WTC11 (cell line): ENCODE data around the gene LMF1. TPM values are rescaled to one million over a fixed set of nuclear protein-coding genes. Genes with fewer than 3 reads are reported as not detected.

Experiments used
- ATAC-seq: fragments of 200-7000 bp; cut with Tn5 transposase; 2 replicates; pipeline ENCODE4 v1.10.0; 2021; ENCODE audit warnings: mild to moderate bottlenecking, moderate library complexity
- CTCF ChIA-PET: fragments of 300-600 bp; sonication (Branson Sonifier 250); formaldehyde crosslinking; loops from one replicate; lab custom pipeline; 2021; ENCODE audit warnings: antibody characterized with exemption; lab: Charles Lee
- POLR2A ChIA-PET: fragments of 350-600 bp; sonication (Branson Sonifier 250); formaldehyde crosslinking; loops from one replicate; lab custom pipeline; 2021; ENCODE audit warnings: antibody characterized with exemption; lab: Charles Lee
- DNase-seq: peaks from one replicate; pipeline ENCODE4 v3.0.0; 2021; ENCODE audit warnings: low spot score
- H3K27ac Mint-ChIP-seq: 2 replicates; pipeline ENCODE4 v1.8.0; 2021; ENCODE audit warnings: mixed read lengths
- H3K27me3 Mint-ChIP-seq: 2 replicates; pipeline ENCODE4 v1.8.0; 2021; ENCODE audit warnings: low read depth, mild to moderate bottlenecking, moderate library complexity, mixed read lengths
- H3K36me3 Mint-ChIP-seq: 2 replicates; pipeline ENCODE4 v1.8.0; 2021; ENCODE audit warnings: mixed read lengths
- H3K4me1 Mint-ChIP-seq: 2 replicates; pipeline ENCODE4 v1.8.0; 2022; ENCODE audit warnings: mixed read lengths
- H3K4me3 Mint-ChIP-seq: 2 replicates; pipeline ENCODE4 v1.8.0; 2021; ENCODE audit warnings: mild to moderate bottlenecking, moderate library complexity, mixed read lengths
- H3K9me3 Mint-ChIP-seq: 2 replicates; pipeline ENCODE4 v1.8.0; 2021; ENCODE audit warnings: mixed read lengths
- CREM ChIP-seq: sonication (generic); formaldehyde crosslinking; IDR thresholded peaks from 2 replicates; pipeline ENCODE4 v1.8.1; 2022; ENCODE audit warnings: mild to moderate bottlenecking, missing genetic modification reagents, moderate library complexity
- ELF4 ChIP-seq: sonication (generic); formaldehyde crosslinking; IDR thresholded peaks from 2 replicates; pipeline ENCODE4 v1.8.1; 2022; ENCODE audit warnings: low read depth, mild to moderate bottlenecking, moderate library complexity, missing genetic modification reagents
- ETV6 ChIP-seq: sonication (generic); formaldehyde crosslinking; IDR thresholded peaks from 2 replicates; pipeline ENCODE4 v1.8.1; 2022; ENCODE audit warnings: mild to moderate bottlenecking, missing genetic modification reagents
- NR3C1 ChIP-seq: sonication (generic); formaldehyde crosslinking; conservative IDR thresholded peaks from 2 replicates; pipeline ENCODE4 v1.8.1; 2023; ENCODE audit warnings: low read depth, mild to moderate bottlenecking, missing genetic modification reagents
- RELA ChIP-seq: sonication (generic); formaldehyde crosslinking; IDR thresholded peaks from 2 replicates; pipeline ENCODE4 v1.8.1; 2022; ENCODE audit warnings: missing genetic modification reagents, mild to moderate bottlenecking, borderline replicate concordance
- ZNF423 ChIP-seq: fragments of 250-450 bp; sonication (Bioruptor Pico); IDR thresholded peaks from 2 replicates; pipeline ENCODE4 v2.1.2; 2022; ENCODE audit warnings: mild to moderate bottlenecking, moderate library complexity
- total RNA-seq: library from RNA; stranded (reverse); gene quantifications from 3 replicates; pipeline ENCODE4 v1.2.3, GENCODE V29; 2021
- TF ChIP-seq, protein P1 (sequence below): sonication (generic); formaldehyde crosslinking; conservative IDR thresholded peaks from 2 replicates; pipeline ENCODE4 v1.8.1; 2023; ENCODE audit warnings: mild to moderate bottlenecking, low read depth, missing genetic modification reagents, moderate library complexity
- TF ChIP-seq, protein P2 (sequence below): sonication (generic); formaldehyde crosslinking; IDR thresholded peaks from 2 replicates; pipeline ENCODE4 v1.8.1; 2023; ENCODE audit warnings: mild to moderate bottlenecking, missing genetic modification reagents, moderate library complexity
- TF ChIP-seq, protein P3 (sequence below): sonication (generic); formaldehyde crosslinking; IDR thresholded peaks from 2 replicates; pipeline ENCODE4 v1.8.1; 2023; ENCODE audit warnings: mild to moderate bottlenecking, missing genetic modification reagents, moderate library complexity
- TF ChIP-seq, protein P4 (sequence below): sonication (generic); formaldehyde crosslinking; IDR thresholded peaks from 2 replicates; pipeline ENCODE4 v1.8.1; 2022; ENCODE audit warnings: mild to moderate bottlenecking, missing genetic modification reagents, moderate library complexity, borderline replicate concordance
- TF ChIP-seq, protein P5 (sequence below): fragments of 200-600 bp; IDR thresholded peaks from 2 replicates; pipeline ENCODE4 v1.8.0; 2022; ENCODE audit warnings: antibody characterized with exemption
- TF ChIP-seq, protein P6 (sequence below): sonication (generic); formaldehyde crosslinking; IDR thresholded peaks from 2 replicates; pipeline ENCODE4 v1.8.1; 2023; ENCODE audit warnings: mild to moderate bottlenecking, moderate library complexity, missing genetic modification reagents
- TF ChIP-seq, protein P7 (sequence below): fragments of 250-450 bp; sonication (Bioruptor Pico); IDR thresholded peaks from 2 replicates; pipeline ENCODE4 v2.1.2; 2022; ENCODE audit warnings: mild to moderate bottlenecking, moderate library complexity
- TF ChIP-seq, protein P8 (sequence below): sonication (generic); formaldehyde crosslinking; IDR thresholded peaks from 2 replicates; pipeline ENCODE4 v1.8.1; 2023; ENCODE audit warnings: mild to moderate bottlenecking, missing genetic modification reagents

The LMF1 gene
- total RNA-seq, 1 experiment from 2014 or later, result 10.5 TPM

DNA sequence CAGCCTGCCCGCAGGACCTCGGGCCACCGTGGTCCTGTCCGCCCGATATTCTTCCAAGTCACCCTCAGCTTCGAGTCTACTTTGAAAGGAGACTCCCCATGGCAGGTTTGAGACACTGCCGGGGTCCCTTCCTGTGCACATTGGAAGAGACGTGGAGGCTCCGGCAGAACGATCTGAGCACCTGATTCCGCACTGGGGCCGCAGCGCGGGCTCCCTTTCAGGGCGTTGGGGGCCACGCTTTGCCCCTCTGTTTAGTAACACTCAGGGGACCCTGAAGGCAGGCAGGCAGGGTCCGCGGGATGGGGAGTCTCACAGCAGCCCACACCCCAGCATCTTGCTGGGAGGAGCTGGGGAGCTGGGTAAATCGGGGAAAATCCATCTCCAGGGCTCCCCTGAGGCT lies 41.4 kb upstream of the LMF1 start:
- ATAC-seq, result no peak
- Mint-ChIP-seq H3K27ac (no peak overlapping the region), H3K36me3 (no peaks in the 10 kb centered on the region), H3K27me3 (no peaks in the 10 kb centered on the region), H3K9me3 (no peaks in the 10 kb centered on the region), H3K4me1 (no peaks in the 10 kb centered on the region), H3K4me3 (no peak overlapping the region)
- no peak for DNase-seq
- no peak for TF ChIP-seq NR3C1 (CRISPR knock-in tag)
- POLR2A ChIA-PET, result no interaction called here
- CTCF ChIA-PET, result interaction anchor here (1.4 to 1.5 kb wide), 2 partner anchors 45 to 91 kb away, joined by 3 to 5 read pairs; no protein-coding TSS in a partner anchor

DNA sequence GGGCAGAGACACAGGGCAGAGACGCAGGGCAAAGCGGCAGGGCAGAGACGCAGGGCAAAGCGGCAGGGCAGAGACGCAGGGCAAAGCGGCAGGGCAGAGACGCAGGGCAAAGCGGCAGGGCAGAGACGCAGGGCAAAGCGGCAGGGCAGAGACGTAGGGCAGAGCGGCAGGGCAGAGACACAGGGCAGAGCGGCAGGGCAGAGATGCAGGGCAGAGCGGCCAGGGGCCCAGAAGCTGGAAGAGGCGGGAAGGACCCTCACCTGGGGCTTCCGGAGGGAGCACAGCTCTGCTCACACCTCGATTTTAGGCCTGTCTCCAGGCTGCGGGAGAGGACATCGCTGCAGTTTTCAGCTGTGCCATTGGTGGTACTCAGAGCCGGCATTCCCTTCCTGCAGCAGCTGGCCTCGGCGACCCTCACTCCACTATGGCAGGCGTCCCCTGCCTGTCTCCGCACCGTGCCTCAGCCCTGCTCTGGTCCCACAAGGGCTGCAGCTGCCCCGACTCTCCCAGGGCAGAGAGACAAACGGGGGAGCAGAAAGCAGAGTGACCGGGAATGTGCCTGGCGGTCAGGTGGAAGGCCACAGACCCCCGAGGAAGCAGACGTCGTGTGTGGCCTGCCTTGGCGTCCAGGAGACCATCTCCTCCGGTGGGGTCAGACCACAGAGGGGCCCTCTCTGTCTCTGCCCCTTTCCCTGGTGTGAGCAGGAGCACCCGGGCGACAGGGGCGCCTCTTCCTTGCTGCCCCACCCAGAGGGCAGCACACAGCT lies 40.7 kb upstream of the LMF1 start:
- Mint-ChIP-seq H3K27me3 (no peaks in the 10 kb centered on the region), H3K4me3 (no peak overlapping the region), H3K9me3 (no peaks in the 10 kb centered on the region), H3K27ac (peak overlapping the region; percentile 65; the same call in 1 of the 2 replicates), H3K36me3 (no peaks in the 10 kb centered on the region), H3K4me1 (no peaks in the 10 kb centered on the region)
- no peak for DNase-seq
- TF ChIP-seq CREM (CRISPR knock-in tag), result no peak
- TF ChIP-seq, protein P1, sequence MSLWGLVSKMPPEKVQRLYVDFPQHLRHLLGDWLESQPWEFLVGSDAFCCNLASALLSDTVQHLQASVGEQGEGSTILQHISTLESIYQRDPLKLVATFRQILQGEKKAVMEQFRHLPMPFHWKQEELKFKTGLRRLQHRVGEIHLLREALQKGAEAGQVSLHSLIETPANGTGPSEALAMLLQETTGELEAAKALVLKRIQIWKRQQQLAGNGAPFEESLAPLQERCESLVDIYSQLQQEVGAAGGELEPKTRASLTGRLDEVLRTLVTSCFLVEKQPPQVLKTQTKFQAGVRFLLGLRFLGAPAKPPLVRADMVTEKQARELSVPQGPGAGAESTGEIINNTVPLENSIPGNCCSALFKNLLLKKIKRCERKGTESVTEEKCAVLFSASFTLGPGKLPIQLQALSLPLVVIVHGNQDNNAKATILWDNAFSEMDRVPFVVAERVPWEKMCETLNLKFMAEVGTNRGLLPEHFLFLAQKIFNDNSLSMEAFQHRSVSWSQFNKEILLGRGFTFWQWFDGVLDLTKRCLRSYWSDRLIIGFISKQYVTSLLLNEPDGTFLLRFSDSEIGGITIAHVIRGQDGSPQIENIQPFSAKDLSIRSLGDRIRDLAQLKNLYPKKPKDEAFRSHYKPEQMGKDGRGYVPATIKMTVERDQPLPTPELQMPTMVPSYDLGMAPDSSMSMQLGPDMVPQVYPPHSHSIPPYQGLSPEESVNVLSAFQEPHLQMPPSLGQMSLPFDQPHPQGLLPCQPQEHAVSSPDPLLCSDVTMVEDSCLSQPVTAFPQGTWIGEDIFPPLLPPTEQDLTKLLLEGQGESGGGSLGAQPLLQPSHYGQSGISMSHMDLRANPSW, result no peak
- TF ChIP-seq, protein P2, sequence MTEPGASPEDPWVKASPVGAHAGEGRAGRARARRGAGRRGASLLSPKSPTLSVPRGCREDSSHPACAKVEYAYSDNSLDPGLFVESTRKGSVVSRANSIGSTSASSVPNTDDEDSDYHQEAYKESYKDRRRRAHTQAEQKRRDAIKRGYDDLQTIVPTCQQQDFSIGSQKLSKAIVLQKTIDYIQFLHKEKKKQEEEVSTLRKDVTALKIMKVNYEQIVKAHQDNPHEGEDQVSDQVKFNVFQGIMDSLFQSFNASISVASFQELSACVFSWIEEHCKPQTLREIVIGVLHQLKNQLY (CRISPR knock-in tag), result no peak
- TF ChIP-seq ZNF423, result no peak
- TF ChIP-seq, protein P3, sequence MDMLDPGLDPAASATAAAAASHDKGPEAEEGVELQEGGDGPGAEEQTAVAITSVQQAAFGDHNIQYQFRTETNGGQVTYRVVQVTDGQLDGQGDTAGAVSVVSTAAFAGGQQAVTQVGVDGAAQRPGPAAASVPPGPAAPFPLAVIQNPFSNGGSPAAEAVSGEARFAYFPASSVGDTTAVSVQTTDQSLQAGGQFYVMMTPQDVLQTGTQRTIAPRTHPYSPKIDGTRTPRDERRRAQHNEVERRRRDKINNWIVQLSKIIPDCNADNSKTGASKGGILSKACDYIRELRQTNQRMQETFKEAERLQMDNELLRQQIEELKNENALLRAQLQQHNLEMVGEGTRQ, result no peak
- no peak for TF ChIP-seq ELF4 (CRISPR knock-in tag)
- TF ChIP-seq, protein P4, sequence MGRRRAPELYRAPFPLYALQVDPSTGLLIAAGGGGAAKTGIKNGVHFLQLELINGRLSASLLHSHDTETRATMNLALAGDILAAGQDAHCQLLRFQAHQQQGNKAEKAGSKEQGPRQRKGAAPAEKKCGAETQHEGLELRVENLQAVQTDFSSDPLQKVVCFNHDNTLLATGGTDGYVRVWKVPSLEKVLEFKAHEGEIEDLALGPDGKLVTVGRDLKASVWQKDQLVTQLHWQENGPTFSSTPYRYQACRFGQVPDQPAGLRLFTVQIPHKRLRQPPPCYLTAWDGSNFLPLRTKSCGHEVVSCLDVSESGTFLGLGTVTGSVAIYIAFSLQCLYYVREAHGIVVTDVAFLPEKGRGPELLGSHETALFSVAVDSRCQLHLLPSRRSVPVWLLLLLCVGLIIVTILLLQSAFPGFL, result no peak
- TF ChIP-seq ETV6 (CRISPR knock-in tag), result no peak
- TF ChIP-seq, protein P5, sequence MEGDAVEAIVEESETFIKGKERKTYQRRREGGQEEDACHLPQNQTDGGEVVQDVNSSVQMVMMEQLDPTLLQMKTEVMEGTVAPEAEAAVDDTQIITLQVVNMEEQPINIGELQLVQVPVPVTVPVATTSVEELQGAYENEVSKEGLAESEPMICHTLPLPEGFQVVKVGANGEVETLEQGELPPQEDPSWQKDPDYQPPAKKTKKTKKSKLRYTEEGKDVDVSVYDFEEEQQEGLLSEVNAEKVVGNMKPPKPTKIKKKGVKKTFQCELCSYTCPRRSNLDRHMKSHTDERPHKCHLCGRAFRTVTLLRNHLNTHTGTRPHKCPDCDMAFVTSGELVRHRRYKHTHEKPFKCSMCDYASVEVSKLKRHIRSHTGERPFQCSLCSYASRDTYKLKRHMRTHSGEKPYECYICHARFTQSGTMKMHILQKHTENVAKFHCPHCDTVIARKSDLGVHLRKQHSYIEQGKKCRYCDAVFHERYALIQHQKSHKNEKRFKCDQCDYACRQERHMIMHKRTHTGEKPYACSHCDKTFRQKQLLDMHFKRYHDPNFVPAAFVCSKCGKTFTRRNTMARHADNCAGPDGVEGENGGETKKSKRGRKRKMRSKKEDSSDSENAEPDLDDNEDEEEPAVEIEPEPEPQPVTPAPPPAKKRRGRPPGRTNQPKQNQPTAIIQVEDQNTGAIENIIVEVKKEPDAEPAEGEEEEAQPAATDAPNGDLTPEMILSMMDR, result no peak
- TF ChIP-seq, protein P6, sequence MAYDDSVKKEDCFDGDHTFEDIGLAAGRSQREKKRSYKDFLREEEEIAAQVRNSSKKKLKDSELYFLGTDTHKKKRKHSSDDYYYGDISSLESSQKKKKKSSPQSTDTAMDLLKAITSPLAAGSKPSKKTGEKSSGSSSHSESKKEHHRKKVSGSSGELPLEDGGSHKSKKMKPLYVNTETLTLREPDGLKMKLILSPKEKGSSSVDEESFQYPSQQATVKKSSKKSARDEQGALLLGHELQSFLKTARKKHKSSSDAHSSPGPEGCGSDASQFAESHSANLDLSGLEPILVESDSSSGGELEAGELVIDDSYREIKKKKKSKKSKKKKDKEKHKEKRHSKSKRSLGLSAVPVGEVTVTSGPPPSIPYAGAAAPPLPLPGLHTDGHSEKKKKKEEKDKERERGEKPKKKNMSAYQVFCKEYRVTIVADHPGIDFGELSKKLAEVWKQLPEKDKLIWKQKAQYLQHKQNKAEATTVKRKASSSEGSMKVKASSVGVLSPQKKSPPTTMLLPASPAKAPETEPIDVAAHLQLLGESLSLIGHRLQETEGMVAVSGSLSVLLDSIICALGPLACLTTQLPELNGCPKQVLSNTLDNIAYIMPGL, result no peak
- TF ChIP-seq, protein P7, sequence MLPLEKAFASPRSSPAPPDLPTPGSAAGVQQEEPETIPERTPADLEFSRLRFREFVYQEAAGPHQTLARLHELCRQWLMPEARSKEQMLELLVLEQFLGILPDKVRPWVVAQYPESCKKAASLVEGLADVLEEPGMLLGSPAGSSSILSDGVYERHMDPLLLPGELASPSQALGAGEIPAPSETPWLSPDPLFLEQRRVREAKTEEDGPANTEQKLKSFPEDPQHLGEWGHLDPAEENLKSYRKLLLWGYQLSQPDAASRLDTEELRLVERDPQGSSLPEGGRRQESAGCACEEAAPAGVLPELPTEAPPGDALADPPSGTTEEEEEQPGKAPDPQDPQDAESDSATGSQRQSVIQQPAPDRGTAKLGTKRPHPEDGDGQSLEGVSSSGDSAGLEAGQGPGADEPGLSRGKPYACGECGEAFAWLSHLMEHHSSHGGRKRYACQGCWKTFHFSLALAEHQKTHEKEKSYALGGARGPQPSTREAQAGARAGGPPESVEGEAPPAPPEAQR, result no peak
- TF ChIP-seq, protein P8, sequence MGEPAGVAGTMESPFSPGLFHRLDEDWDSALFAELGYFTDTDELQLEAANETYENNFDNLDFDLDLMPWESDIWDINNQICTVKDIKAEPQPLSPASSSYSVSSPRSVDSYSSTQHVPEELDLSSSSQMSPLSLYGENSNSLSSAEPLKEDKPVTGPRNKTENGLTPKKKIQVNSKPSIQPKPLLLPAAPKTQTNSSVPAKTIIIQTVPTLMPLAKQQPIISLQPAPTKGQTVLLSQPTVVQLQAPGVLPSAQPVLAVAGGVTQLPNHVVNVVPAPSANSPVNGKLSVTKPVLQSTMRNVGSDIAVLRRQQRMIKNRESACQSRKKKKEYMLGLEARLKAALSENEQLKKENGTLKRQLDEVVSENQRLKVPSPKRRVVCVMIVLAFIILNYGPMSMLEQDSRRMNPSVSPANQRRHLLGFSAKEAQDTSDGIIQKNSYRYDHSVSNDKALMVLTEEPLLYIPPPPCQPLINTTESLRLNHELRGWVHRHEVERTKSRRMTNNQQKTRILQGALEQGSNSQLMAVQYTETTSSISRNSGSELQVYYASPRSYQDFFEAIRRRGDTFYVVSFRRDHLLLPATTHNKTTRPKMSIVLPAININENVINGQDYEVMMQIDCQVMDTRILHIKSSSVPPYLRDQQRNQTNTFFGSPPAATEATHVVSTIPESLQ (CRISPR knock-in tag), result no peak
- TF ChIP-seq RELA (CRISPR knock-in tag), result no peak
- ATAC-seq, result no peak
- CTCF ChIA-PET, result interaction anchor here (1.4 to 1.5 kb wide), 2 partner anchors 46 to 92 kb away, joined by 3 to 5 read pairs; no protein-coding TSS in a partner anchor
- POLR2A ChIA-PET, result no interaction called here
